Panc1 (cell line): ENCODE results near the gene KLF16. TPM values are rescaled to one million over a fixed set of nuclear protein-coding genes. Genes with fewer than 3 reads are reported as not detected.

Experiments used
- ATAC-seq: fragments of 200-7000 bp; cut with Tn5 transposase; 2 replicates; pipeline ENCODE4 v1.9.1; 2020; ENCODE audit warnings: mild to moderate bottlenecking, moderate library complexity
- Bru-seq: library from RNA; stranded (reverse); fragments of 400-500 nt; gene quantifications from one replicate; lab custom pipeline; 2021; lab: Mats Ljungman, UMichigan
- BruChase-seq, 2 experiments: library from RNA; stranded (reverse); fragments of 400-500 nt; gene quantifications; one replicate each; lab custom pipeline; 2021; lab: Mats Ljungman, UMichigan
- BruUV-seq: library from RNA; stranded (reverse); fragments of 400-500 nt; replicated peaks from 2 replicates; lab custom pipeline; 2021; lab: Mats Ljungman, UMichigan
- CTCF ChIA-PET: fragments of 300-600 bp; sonication (Branson Sonifier 250); formaldehyde crosslinking; loops from one replicate; lab custom pipeline; 2022; ENCODE audit warnings: antibody characterized with exemption; lab: Charles Lee
- POLR2A ChIA-PET: fragments of 300-600 bp; sonication (Branson Sonifier 250); formaldehyde crosslinking; loops from one replicate; lab custom pipeline; 2022; ENCODE audit warnings: antibody characterized with exemption; lab: Charles Lee
- DNase-seq: peaks from one replicate; pipeline ENCODE4 v3.0.0-alpha.2; 2010; ENCODE audit warnings: low read depth, low spot score
- H3K27ac ChIP-seq: 2 replicates; pipeline ENCODE4 v1.5.1; 2011; ENCODE audit warnings: mild to moderate bottlenecking, low read length, inconsistent platforms
- H3K27me3 ChIP-seq: fragments of 200-500 bp; sonication (Bioruptor generic); 2 replicates; pipeline ENCODE4 v1.6.0; 2014; ENCODE audit warnings: low read length, inconsistent platforms; ENCODE audit not compliant: control insufficient read depth, insufficient read depth
- H3K36me3 ChIP-seq: fragments of 200-500 bp; sonication (Bioruptor generic); 2 replicates; pipeline ENCODE4 v1.5.1; 2014; ENCODE audit warnings: inconsistent platforms, mild to moderate bottlenecking, low read length, moderate library complexity; ENCODE audit not compliant: control insufficient read depth, insufficient read depth
- H3K4me1 ChIP-seq: 2 replicates; pipeline ENCODE4 v1.5.1; 2011; ENCODE audit warnings: inconsistent platforms, mild to moderate bottlenecking, low read length, moderate library complexity; ENCODE audit not compliant: control insufficient read depth, insufficient read depth
- H3K4me3 ChIP-seq, 2 experiments: 2 replicates each; pipeline ENCODE4 v1.5.1; 2011 to 2012; ENCODE audit warnings: low read depth in 2 of 2, low read length in 2 of 2, mild to moderate bottlenecking in 2 of 2, inconsistent platforms in 1 of 2, moderate library complexity in 1 of 2
- H3K9me3 ChIP-seq: fragments of 200-500 bp; sonication (Bioruptor generic); 2 replicates; pipeline ENCODE4 v1.5.1; 2014; ENCODE audit warnings: low read depth, mild to moderate bottlenecking, inconsistent platforms, low read length, moderate library complexity; ENCODE audit not compliant: control insufficient read depth, insufficient read depth
- CTCF ChIP-seq: fragments of 450-650 bp; IDR thresholded peaks from 2 replicates; pipeline ENCODE4 v1.5.1; 2017; ENCODE audit warnings: mild to moderate bottlenecking
- POLR2AphosphoS5 ChIP-seq: IDR thresholded peaks from 2 replicates; pipeline ENCODE4 v1.6.1; 2012; ENCODE audit warnings: mild to moderate bottlenecking, low read depth, low read length, moderate library complexity
- REST ChIP-seq, 2 experiments: IDR thresholded peaks; 2 replicates each; pipeline ENCODE4 v1.6.1; 2011 to 2012; ENCODE audit warnings: low read depth in 2 of 2, control low read depth in 1 of 2, low read length in 1 of 2, mild to moderate bottlenecking in 1 of 2, moderate library complexity in 1 of 2; ENCODE audit not compliant: insufficient read depth in 1 of 2
- SIN3A ChIP-seq: IDR thresholded peaks from 2 replicates; pipeline ENCODE4 v1.6.1; 2012; ENCODE audit warnings: low read depth, mild to moderate bottlenecking, low read length, moderate library complexity, borderline replicate concordance; ENCODE audit not compliant: insufficient read depth
- TCF7L2 ChIP-seq: IDR thresholded peaks from 2 replicates; pipeline ENCODE4 v1.6.1; 2011; ENCODE audit warnings: mild to moderate bottlenecking, low read depth, low read length, inconsistent platforms
- in situ Hi-C: cut with HindIII; loops from 2 replicates; pipeline ENCODE4 v1.10.0; 2016; ENCODE audit warnings: low sequenced_read_pairs, low pct_unique_long_range_greater_than_20kb
- intact Hi-C: fragments of 100-400 bp; cut with micrococcal nuclease; formaldehyde crosslinking; loops from one replicate; pipeline ENCODE4 v1.10.0; 2022; ENCODE audit not compliant: unreplicated experiment
- long read RNA-seq: library from polyadenylated mRNA; unstranded; transcript quantifications from one replicate; pipeline ENCODE4 v2.0.0, GENCODE V29; 2021; ENCODE audit not compliant: unreplicated experiment
- polyA plus RNA-seq: library from polyadenylated mRNA; unstranded; fragments of >200 nt; gene quantifications from one replicate; pipeline ENCODE4 v1.2.1, GENCODE V29; 2012; ENCODE audit warnings: missing spikeins; ENCODE audit not compliant: insufficient read length
- total RNA-seq: library from RNA; stranded (reverse); gene quantifications from one replicate; pipeline ENCODE4 v1.2.1, GENCODE V29; 2021; ENCODE audit not compliant: unreplicated experiment

Gene KLF16
- total RNA-seq (79.3 TPM), Bru-seq, nascent RNA (percentile 77 among the genes with signal in this experiment), BruChase-seq, experiment 1, labeled RNA remaining after a 2-hour chase (percentile 93 among the genes with signal in this experiment), BruChase-seq, experiment 2, labeled RNA remaining after a 6-hour chase (percentile 91 among the genes with signal in this experiment)
- 74.5 TPM for polyA plus RNA-seq
- long read RNA-seq, transcript KLF16-201 (2 exons, 2,890 nt): major isoform, 74 of 133 reads
- long read RNA-seq, transcript KLF16-203 (2 exons, 508 nt): minor isoform, 6 of 133 reads
- long read RNA-seq, partial matches to known transcripts: 0 of 133 reads
- long read RNA-seq, other reads (novel, unspliced or antisense): 53 of 133 reads

- DNase-seq (no peak), ATAC-seq (peak; percentile 7)
- in situ Hi-C loops: no loop called here
- CTCF ChIA-PET: no interaction called here
- no TSS peak for BruUV-seq
- H3K4me1 ChIP-seq: peaks cover 12% of the 10 kb centered on the region
- peak within 1 kb of the TSS; percentile 88 for H3K27ac ChIP-seq
- no peaks in the 10 kb centered on the region for H3K27me3 ChIP-seq
- intact Hi-C loops: no loop called here
- POLR2A ChIA-PET: no interaction called here
- peaks cover 5% of the 10 kb centered on the region; the same call in 1 of the 2 replicates for H3K36me3 ChIP-seq
- peak within 1 kb of the TSS; percentile 76 to 80 for H3K4me3 ChIP-seq
- TF ChIP-seq SIN3A: no peak
- no peak for TF ChIP-seq TCF7L2
- no peak for TF ChIP-seq REST (IDR thresholded peaks at IDR 0.05; ENCODE audit: insufficient read depth in 1 of 2, low read depth in 2 of 2, low read length in 1 of 2)
- TF ChIP-seq POLR2AphosphoS5: no peak; the same call in 1 of the 2 replicates
- TF ChIP-seq CTCF: no peak
- no peaks in the 10 kb centered on the region for H3K9me3 ChIP-seq
Observed at GRCh38 chr19:1863328-1863637, at the start of gene KLF16. Gene KLF16, minus strand, starts transcription at chr19:1863579. Its CDS starts 82 bp downstream, at chr19:1863497.

- Histone ChIP-seq H3K36me3 (no peaks in the 10 kb centered on the region), H3K4me1 (peaks cover 2% of the 10 kb centered on the region; the same call in 1 of the 2 replicates), H3K27ac (no peak overlapping the region), H3K27me3 (no peaks in the 10 kb centered on the region), H3K9me3 (no peaks in the 10 kb centered on the region), H3K4me3 (no peak overlapping the region)
- in situ Hi-C loops (no loop called here), intact Hi-C loops (no loop called here)
- ChIA-PET CTCF (no interaction called here), POLR2A (no interaction called here)
- TF ChIP-seq REST (IDR thresholded peaks at IDR 0.05; ENCODE audit: insufficient read depth in 1 of 2, low read depth in 2 of 2, low read length in 1 of 2) (no peak), SIN3A (no peak), TCF7L2 (no peak), CTCF (no peak), POLR2AphosphoS5 (no peak)
- no peak for DNase-seq
- no TSS peak for BruUV-seq
- ATAC-seq: no peak
Observed at GRCh38 chr19:1912760-1913505, 49.6 kb upstream of the KLF16 start.
